ENCODE results near the gene LAP3. TPM values are rescaled to one million over a fixed set of nuclear protein-coding genes. Genes with fewer than 3 reads are reported as not detected.

Gene LAP3
- total RNA-seq, 1 experiment from 2014 or later: 65.1 TPM

DNA sequence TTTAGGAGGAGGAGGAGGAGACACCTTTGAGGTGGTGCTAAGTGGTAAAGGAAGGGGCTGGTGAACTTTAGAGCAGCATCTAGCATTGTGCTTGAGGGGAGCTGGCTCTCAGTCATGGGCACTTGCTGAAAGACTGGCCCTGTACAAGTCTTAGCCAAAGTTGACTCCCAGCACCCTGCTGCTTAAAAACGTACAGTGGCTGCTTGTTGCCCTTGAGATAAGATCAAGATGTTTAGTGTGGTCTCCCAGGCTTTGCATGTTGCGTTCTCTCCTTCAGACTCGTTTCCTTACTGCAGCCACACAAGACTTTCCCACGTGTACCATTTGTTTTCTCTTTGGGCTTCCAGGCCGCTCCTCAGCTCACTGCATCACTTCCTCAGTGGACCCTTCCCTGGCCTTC is 39.3 kb downstream of the LAP3 start:
- no peak for ATAC-seq
- intact Hi-C loops (cut with micrococcal nuclease): no loop called here
- peaks cover 21% of the 10 kb centered on the region for H4K20me1 ChIP-seq (ENCODE audit: low read length)
- H3K9me3 ChIP-seq (ENCODE audit: low read length): no peaks in the 10 kb centered on the region
- H3K27me3 ChIP-seq (ENCODE audit: low read length): no peaks in the 10 kb centered on the region
- peak overlapping the region; percentile 38; the same call in 1 of the 2 replicates for H3K4me3 ChIP-seq (ENCODE audit: low read length)
- no peak overlapping the region for H3K27ac ChIP-seq (ENCODE audit: low read length)
- TSS peak; percentile 12 for BruUV-seq (replicated peaks)
- no peak for DNase-seq
- ChIA-PET CTCF (no interaction called here), POLR2A (ENCODE audit: unreplicated experiment) (no interaction called here)
- no peaks in the 10 kb centered on the region for H3K9me2 ChIP-seq (replicated peaks; ENCODE audit: low read length)
- peaks cover 7% of the 10 kb centered on the region for H3K36me3 ChIP-seq (ENCODE audit: low read depth, low read length)
- H3K4me2 ChIP-seq (ENCODE audit: low read length): peak overlapping the region; percentile 86
- H3K9ac ChIP-seq (ENCODE audit: low read length): no peak overlapping the region
- peaks cover 54% of the 10 kb centered on the region for H3K79me2 ChIP-seq (ENCODE audit: low read length)
- H3K4me1 ChIP-seq (ENCODE audit: insufficient read depth, low read length): peaks cover 12% of the 10 kb centered on the region
- no peak overlapping the region for H2AFZ ChIP-seq (ENCODE audit: low read length)
- no peak for TF ChIP-seq CTCF (conservative IDR thresholded peaks at IDR 0.05; ENCODE audit: low read depth, low read length)
- no peak for TF ChIP-seq EZH2 (IDR thresholded peaks at IDR 0.05; ENCODE audit: low read length, unreplicated experiment)
- no peak for TF ChIP-seq EZH2phosphoT487 (IDR thresholded peaks at IDR 0.05; ENCODE audit: borderline replicate concordance, low read length)
- no peaks in the 10 kb centered on the region for H3F3A ChIP-seq (ENCODE audit: low read length, unreplicated experiment)

DNA sequence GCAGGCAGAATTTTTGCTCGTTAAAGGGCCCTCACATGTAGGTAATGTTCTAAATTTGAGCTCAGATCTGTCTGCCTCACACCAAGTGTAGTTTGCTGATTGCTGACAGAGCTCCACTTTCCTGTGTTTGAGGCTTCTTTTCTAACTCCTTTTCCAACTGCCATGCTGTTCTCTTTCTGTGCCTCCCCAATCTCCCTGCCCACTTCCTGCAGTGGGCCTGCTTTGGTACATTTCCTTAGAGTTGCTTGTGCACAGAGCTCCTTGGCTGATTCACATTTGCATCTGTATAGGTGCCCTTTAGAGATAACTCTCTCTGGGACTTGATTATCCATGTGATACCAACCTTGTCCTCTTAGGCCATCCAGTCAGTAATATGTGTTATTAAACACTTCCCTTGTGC is 41.9 kb downstream of the LAP3 start:
- Histone ChIP-seq H3K4me3 (ENCODE audit: low read length) (no peak overlapping the region), H3K27me3 (ENCODE audit: low read length) (no peaks in the 10 kb centered on the region), H4K20me1 (ENCODE audit: low read length) (peaks cover 21% of the 10 kb centered on the region), H3K9me3 (ENCODE audit: low read length) (no peaks in the 10 kb centered on the region), H3K79me2 (ENCODE audit: low read length) (peaks cover 58% of the 10 kb centered on the region), H3K9me2 (replicated peaks; ENCODE audit: low read length) (no peaks in the 10 kb centered on the region), H3F3A (ENCODE audit: low read length, unreplicated experiment) (no peaks in the 10 kb centered on the region), H2AFZ (ENCODE audit: low read length) (no peak overlapping the region), H3K36me3 (ENCODE audit: low read depth, low read length) (peaks cover 25% of the 10 kb centered on the region), H3K4me2 (ENCODE audit: low read length) (0 out of 2 replicates have a peak overlapping the region, but pooled peaks have one; percentile 22), H3K27ac (ENCODE audit: low read length) (no peak overlapping the region), H3K9ac (ENCODE audit: low read length) (no peak overlapping the region), H3K4me1 (ENCODE audit: insufficient read depth, low read length) (peaks cover 12% of the 10 kb centered on the region)
- BruUV-seq (replicated peaks): no TSS peak
- CTCF ChIA-PET: no interaction called here
- TF ChIP-seq EZH2 (IDR thresholded peaks at IDR 0.05; ENCODE audit: low read length, unreplicated experiment) (no peak), EZH2phosphoT487 (IDR thresholded peaks at IDR 0.05; ENCODE audit: borderline replicate concordance, low read length) (no peak), CTCF (conservative IDR thresholded peaks at IDR 0.05; ENCODE audit: low read depth, low read length) (no peak)
- DNase-seq: no peak
- POLR2A ChIA-PET (ENCODE audit: unreplicated experiment): no interaction called here
- ATAC-seq: no peak
- intact Hi-C loops (cut with micrococcal nuclease): no loop called here

GRCh38 chr4:17619416-17620105 is 42.6 kb downstream of the LAP3 start:
- Histone ChIP-seq H3K27me3 (ENCODE audit: low read length) (no peaks in the 10 kb centered on the region), H2AFZ (ENCODE audit: low read length) (no peak overlapping the region), H3K4me3 (ENCODE audit: low read length) (no peak overlapping the region), H3K27ac (ENCODE audit: low read length) (no peak overlapping the region), H4K20me1 (ENCODE audit: low read length) (peaks cover 21% of the 10 kb centered on the region), H3K79me2 (ENCODE audit: low read length) (peaks cover 57% of the 10 kb centered on the region), H3K9ac (ENCODE audit: low read length) (no peak overlapping the region), H3F3A (ENCODE audit: low read length, unreplicated experiment) (no peaks in the 10 kb centered on the region), H3K9me2 (replicated peaks; ENCODE audit: low read length) (no peaks in the 10 kb centered on the region), H3K9me3 (ENCODE audit: low read length) (no peaks in the 10 kb centered on the region), H3K4me1 (ENCODE audit: insufficient read depth, low read length) (peaks cover 12% of the 10 kb centered on the region), H3K4me2 (ENCODE audit: low read length) (0 out of 2 replicates have a peak overlapping the region, but pooled peaks have one; percentile 22), H3K36me3 (ENCODE audit: low read depth, low read length) (peaks cover 30% of the 10 kb centered on the region)
- CTCF ChIA-PET: no interaction called here
- ATAC-seq (peak; percentile 81), DNase-seq (peak; percentile 34)
- BruUV-seq (replicated peaks): no TSS peak
- intact Hi-C loops (cut with micrococcal nuclease): no loop called here
- TF ChIP-seq CTCF (conservative IDR thresholded peaks at IDR 0.05; ENCODE audit: low read depth, low read length) (no peak), EZH2 (IDR thresholded peaks at IDR 0.05; ENCODE audit: low read length, unreplicated experiment) (no peak), EZH2phosphoT487 (IDR thresholded peaks at IDR 0.05; ENCODE audit: borderline replicate concordance, low read length) (no peak)
- POLR2A ChIA-PET (ENCODE audit: unreplicated experiment): no interaction called here
